Measurements from ENCODE around the gene SNAPC4. TPM values are rescaled to one million over a fixed set of nuclear protein-coding genes. Genes with fewer than 3 reads are reported as not detected.

Gene SNAPC4
- total and polyA plus RNA-seq, 10 donors, result 4.6 to 14.5 (median 10.1) TPM

DNA sequence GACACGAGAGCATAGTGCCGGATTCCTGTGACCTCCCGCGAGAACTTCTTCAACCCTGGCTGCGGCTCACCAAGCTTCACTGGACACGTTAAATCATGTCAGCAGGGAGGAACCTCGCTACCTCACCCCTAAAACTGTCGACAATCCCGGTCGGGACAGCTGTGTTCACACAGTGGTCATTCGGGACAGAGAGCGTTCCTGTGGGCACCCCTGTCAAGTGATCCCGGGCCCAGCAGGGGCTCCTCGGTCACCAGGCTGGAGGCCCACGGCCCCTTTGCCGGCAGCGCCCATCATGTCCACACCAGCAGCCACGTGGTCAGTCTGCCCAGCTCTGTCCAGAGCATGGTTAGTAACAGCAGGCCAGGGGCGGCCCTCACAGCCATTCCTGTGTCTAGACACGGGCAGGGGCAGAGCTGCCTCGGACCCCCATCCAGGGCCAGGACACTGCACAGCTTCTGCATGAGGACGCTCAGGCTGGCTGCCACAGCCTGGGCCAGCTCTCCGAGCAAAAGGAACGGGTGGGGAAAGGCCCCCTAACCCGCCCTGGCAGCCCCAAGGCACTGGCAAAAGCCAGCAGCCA is 36.2 kb upstream of the SNAPC4 start:
- TF ChIP-seq POLR2AphosphoS5 (IDR thresholded peaks at IDR 0.05), result peak in 1 of 3 donors; percentile 12
- TF ChIP-seq POLR2A (IDR thresholded peaks at IDR 0.05), result no peak
- Histone ChIP-seq H3K4me1 (peaks cover 24 to 62% (median 48%) of the 10 kb centered on the region in 6 donors), H3K27me3 (replicated peaks in 1 of 7) (peaks cover 0 to 7% (median 0%) of the 10 kb centered on the region in 7 donors), H3K9me3 (no peaks in the 10 kb centered on the region), H3K4me3 (peak overlapping the region in 1 of 8 donors; percentile 99), H3K27ac (no peak overlapping the region), H3K36me3 (peaks cover 0 to 59% (median 25%) of the 10 kb centered on the region in 6 donors)
- WGBS, 5 donors, result 89 to 93% (median 93%) methylated on average over 19 to 25 of the region's 25 CpGs
- DNase-seq, result no peak
- intact Hi-C loops (cut with DNase I; ENCODE audit: low total_unique reads), result no loop called here

GRCh38 chr9:136434580-136435169 is 34.7 kb upstream of the SNAPC4 start:
- WGBS, 5 donors, result 89 to 95% (median 91%) methylated on average over 12 to 17 of the region's 17 CpGs
- intact Hi-C loops (cut with DNase I; ENCODE audit: low total_unique reads), result no loop called here
- Histone ChIP-seq H3K36me3 (peaks cover 0 to 66% (median 31%) of the 10 kb centered on the region in 6 donors), H3K4me1 (peaks cover 13 to 58% (median 39%) of the 10 kb centered on the region in 6 donors), H3K27ac (no peak overlapping the region), H3K9me3 (no peaks in the 10 kb centered on the region), H3K4me3 (no peak overlapping the region), H3K27me3 (replicated peaks in 1 of 7) (peaks cover 0 to 7% (median 0%) of the 10 kb centered on the region in 7 donors)
- TF ChIP-seq POLR2AphosphoS5 (IDR thresholded peaks at IDR 0.05) (no peak), POLR2A (IDR thresholded peaks at IDR 0.05) (no peak)
- TF ChIP-seq, protein P1, sequence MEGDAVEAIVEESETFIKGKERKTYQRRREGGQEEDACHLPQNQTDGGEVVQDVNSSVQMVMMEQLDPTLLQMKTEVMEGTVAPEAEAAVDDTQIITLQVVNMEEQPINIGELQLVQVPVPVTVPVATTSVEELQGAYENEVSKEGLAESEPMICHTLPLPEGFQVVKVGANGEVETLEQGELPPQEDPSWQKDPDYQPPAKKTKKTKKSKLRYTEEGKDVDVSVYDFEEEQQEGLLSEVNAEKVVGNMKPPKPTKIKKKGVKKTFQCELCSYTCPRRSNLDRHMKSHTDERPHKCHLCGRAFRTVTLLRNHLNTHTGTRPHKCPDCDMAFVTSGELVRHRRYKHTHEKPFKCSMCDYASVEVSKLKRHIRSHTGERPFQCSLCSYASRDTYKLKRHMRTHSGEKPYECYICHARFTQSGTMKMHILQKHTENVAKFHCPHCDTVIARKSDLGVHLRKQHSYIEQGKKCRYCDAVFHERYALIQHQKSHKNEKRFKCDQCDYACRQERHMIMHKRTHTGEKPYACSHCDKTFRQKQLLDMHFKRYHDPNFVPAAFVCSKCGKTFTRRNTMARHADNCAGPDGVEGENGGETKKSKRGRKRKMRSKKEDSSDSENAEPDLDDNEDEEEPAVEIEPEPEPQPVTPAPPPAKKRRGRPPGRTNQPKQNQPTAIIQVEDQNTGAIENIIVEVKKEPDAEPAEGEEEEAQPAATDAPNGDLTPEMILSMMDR (IDR thresholded peaks at IDR 0.05 in 8 of 11, conservative IDR thresholded peaks at IDR 0.05 in 3 of 11), result no peak
- no peak for DNase-seq

DNA sequence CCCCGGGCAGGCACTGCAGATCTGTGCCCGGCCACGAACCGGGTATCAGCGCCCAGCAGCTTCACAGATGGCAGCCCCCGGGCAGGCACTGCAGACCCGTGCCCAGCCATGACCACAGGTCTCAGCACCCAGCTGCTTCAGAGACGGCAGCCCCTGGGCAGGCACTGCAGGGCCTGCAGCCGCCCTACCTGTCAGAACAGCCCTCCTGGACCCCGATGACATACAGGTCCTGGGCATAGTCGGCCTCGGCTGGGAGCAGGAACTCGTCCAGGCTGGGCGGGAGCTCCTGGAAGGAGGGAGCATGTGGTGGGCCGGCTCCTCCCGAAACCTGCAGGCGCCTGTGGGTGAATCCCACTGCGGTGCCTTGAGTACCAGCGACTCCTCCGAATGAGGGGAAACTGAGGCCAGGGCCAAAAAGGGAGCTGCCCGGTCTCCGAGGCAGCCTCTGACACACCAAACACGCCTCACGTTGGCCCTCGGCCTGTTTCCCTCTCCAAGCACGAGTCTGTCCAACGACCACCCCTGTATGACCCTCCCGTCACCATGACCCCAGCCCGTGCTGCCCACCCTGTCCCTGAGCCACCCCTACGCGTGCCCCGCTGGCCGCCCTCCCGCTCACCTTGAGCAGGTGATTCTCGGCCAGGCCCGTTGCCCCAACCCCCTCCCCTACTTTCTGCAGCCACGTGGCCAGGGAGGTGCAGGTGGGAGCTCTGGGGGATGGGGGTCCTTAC is 34.0 kb upstream of the SNAPC4 start:
- Histone ChIP-seq H3K4me1 (peaks cover 13 to 55% (median 37%) of the 10 kb centered on the region in 6 donors), H3K4me3 (no peak overlapping the region), H3K27me3 (replicated peaks in 1 of 7) (peaks cover 0 to 6% (median 0%) of the 10 kb centered on the region in 7 donors), H3K9me3 (no peaks in the 10 kb centered on the region), H3K27ac (no peak overlapping the region), H3K36me3 (peaks cover 0 to 72% (median 36%) of the 10 kb centered on the region in 6 donors)
- TF ChIP-seq POLR2A (IDR thresholded peaks at IDR 0.05), result no peak
- TF ChIP-seq POLR2AphosphoS5 (IDR thresholded peaks at IDR 0.05), result no peak
- TF ChIP-seq, protein P1 (IDR thresholded peaks at IDR 0.05 in 8 of 11, conservative IDR thresholded peaks at IDR 0.05 in 3 of 11), result no peak
- 92 to 97% (median 94%) methylated on average over 27 to 37 of the region's 37 CpGs for WGBS, 5 donors
- intact Hi-C loops (cut with DNase I; ENCODE audit: low total_unique reads), result no loop called here
- no peak for DNase-seq

- Histone ChIP-seq H3K9me3 (no peaks in the 10 kb centered on the region), H3K27ac (no peak overlapping the region), H3K27me3 (replicated peaks in 1 of 7) (no peaks in the 10 kb centered on the region), H3K4me1 (peaks cover 12 to 47% (median 29%) of the 10 kb centered on the region in 6 donors), H3K4me3 (no peak overlapping the region), H3K36me3 (peaks cover 0 to 81% (median 41%) of the 10 kb centered on the region in 6 donors)
- DNase-seq, result no peak
- intact Hi-C loops (cut with DNase I; ENCODE audit: low total_unique reads), result no loop called here
- TF ChIP-seq POLR2A (IDR thresholded peaks at IDR 0.05), result no peak
- TF ChIP-seq POLR2AphosphoS5 (IDR thresholded peaks at IDR 0.05), result no peak
- TF ChIP-seq, protein P1 (IDR thresholded peaks at IDR 0.05 in 8 of 11, conservative IDR thresholded peaks at IDR 0.05 in 3 of 11), result no peak
- 94 to 97% (median 94%) methylated on average over 27 to 36 of the region's 36 CpGs for WGBS, 5 donors
Measured at GRCh38 chr9:136433043-136433715, 33.2 kb upstream of the SNAPC4 start.
